HG03378 (cell line): ENCODE results near the gene SERINC1.
A peak's percentile ranks its signal among the peaks of the same experiment; 100 is the strongest.

Experiments
- ATAC-seq: cut with Tn5 transposase; IDR thresholded peaks from one replicate; pipeline ENCODE4 v1.9.1; 2021; ENCODE audit warnings: mild to moderate bottlenecking, moderate library complexity; ENCODE audit not compliant: unreplicated experiment

SERINC1 gene

DNA sequence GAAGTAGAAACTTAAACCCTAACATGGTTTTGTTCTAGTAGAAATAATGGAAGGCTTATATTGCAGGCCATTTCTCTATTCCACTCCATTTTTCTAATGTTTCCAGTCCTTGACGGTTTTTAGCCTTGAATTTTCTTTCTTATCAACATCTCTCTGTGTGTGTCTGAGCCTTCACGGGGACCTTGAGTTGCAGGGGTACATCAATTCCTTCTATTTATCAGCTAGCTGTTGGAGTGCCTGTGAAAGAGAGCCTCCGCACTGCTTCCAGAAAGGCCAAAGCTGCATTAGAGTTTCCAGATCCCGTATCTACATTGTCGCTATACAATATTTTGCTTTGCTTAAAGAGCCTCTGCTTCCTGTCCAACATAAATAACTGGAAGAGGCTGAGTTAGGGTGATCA, 77.6 kb downstream of the SERINC1 start:
- ATAC-seq: no peak

GRCh38 chr6:122393351-122393896, 78.2 kb downstream of the SERINC1 start:
- ATAC-seq: peak; percentile 57
